Fibroblast of lung (primary cell): ENCODE data around the gene ZNF76. TPM values are rescaled to one million over a fixed set of nuclear protein-coding genes. Genes with fewer than 3 reads are reported as not detected.

ENCODE experiments used
- DNase-seq, 2 donors: peaks; one replicate each; pipeline versions ENCODE4 v3.0.0 to v3.0.0-alpha.2; 2010; ENCODE audit warnings: low read depth in 2 of 2
- H2AFZ ChIP-seq: 2 replicates; pipeline ENCODE4 v1.5.1; 2012; ENCODE audit warnings: low read length, control low read depth, inconsistent platforms
- H3K27ac ChIP-seq: 2 replicates; pipeline ENCODE4 v1.5.1; 2011; ENCODE audit warnings: low read length, control low read depth; ENCODE audit not compliant: insufficient read depth
- H3K27me3 ChIP-seq: 2 replicates; pipeline ENCODE4 v1.5.1; 2011; ENCODE audit warnings: mild to moderate bottlenecking, low read length; ENCODE audit not compliant: control insufficient read depth, insufficient read depth
- H3K36me3 ChIP-seq: 2 replicates; pipeline ENCODE4 v1.5.1; 2011; ENCODE audit warnings: low read length; ENCODE audit not compliant: control insufficient read depth, insufficient read depth
- H3K4me1 ChIP-seq: 2 replicates; pipeline ENCODE4 v1.5.1; 2011; ENCODE audit warnings: low read length; ENCODE audit not compliant: control insufficient read depth, insufficient read depth; ENCODE audit errors: extremely low read depth
- H3K4me2 ChIP-seq: 2 replicates; pipeline ENCODE4 v1.5.1; 2011; ENCODE audit warnings: low read length, control low read depth; ENCODE audit not compliant: insufficient read depth; ENCODE audit errors: extremely low read depth
- H3K4me3 ChIP-seq, 4 experiments: fragments of 200-600 bp in 1 of 4; sonication (generic) in 1 of 4; replicated peaks in 1 of 4; 2 replicates each; pipeline ENCODE4 v1.5.1; 2011 to 2016; ENCODE audit warnings: low read length in 4 of 4, low read depth in 3 of 4, mild to moderate bottlenecking in 3 of 4, control low read depth in 2 of 4, inconsistent platforms in 1 of 4, mixed read lengths in 1 of 4; ENCODE audit not compliant: insufficient read depth in 1 of 4; ENCODE audit errors: control extremely low read depth in 1 of 4
- H3K79me2 ChIP-seq: 2 replicates; pipeline ENCODE4 v1.5.1; 2012; ENCODE audit warnings: mild to moderate bottlenecking, low read length, inconsistent platforms; ENCODE audit not compliant: control insufficient read depth, insufficient read depth
- H3K9ac ChIP-seq: 2 replicates; pipeline ENCODE4 v1.5.1; 2011; ENCODE audit warnings: mild to moderate bottlenecking, low read length, control low read depth; ENCODE audit not compliant: insufficient read depth
- H3K9me3 ChIP-seq: 2 replicates; pipeline ENCODE4 v1.5.1; 2012; ENCODE audit warnings: low read depth, low read length; ENCODE audit not compliant: control insufficient read depth, insufficient read depth
- H4K20me1 ChIP-seq: 2 replicates; pipeline ENCODE4 v1.5.1; 2011; ENCODE audit warnings: low read length; ENCODE audit not compliant: control insufficient read depth, insufficient read depth; ENCODE audit errors: extremely low read depth
- EZH2 ChIP-seq: IDR thresholded peaks from 2 replicates; pipeline ENCODE4 v1.5.1; 2012; ENCODE audit warnings: low read length, control low read depth, mild to moderate bottlenecking; ENCODE audit errors: missing control alignments
- polyA plus RNA-seq, 2 donors: library from polyadenylated mRNA; depleted of rRNA in 1 of 2; stranded (reverse) in 1 of 2; unstranded in 1 of 2; fragments of >200 nt; gene quantifications; 2 replicates each; pipeline ENCODE4 v1.2.1, GENCODE V29; 2011 to 2012; ENCODE audit warnings: missing spikeins in 1 of 2
- total RNA-seq: library from RNA; depleted of rRNA; stranded (reverse); fragments of >200 nt; gene quantifications from 2 replicates; pipeline ENCODE4 v1.2.1, GENCODE V29; 2014
- TF ChIP-seq, protein P1 (sequence below), 2 donors: IDR thresholded peaks in 1 of 2; conservative IDR thresholded peaks in 1 of 2; 1 replicate in 1 of 2; 2 replicates in 1 of 2; pipeline ENCODE4 v1.5.1; 2011 to 2012; ENCODE audit warnings: low read length in 2 of 2, control low read depth in 1 of 2, inconsistent platforms in 1 of 2, low read depth in 1 of 2, mild to moderate bottlenecking in 1 of 2

Gene ZNF76
- total and polyA plus RNA-seq, 2 donors (not counting 1 experiment from before 2014, with no cell fraction given) = 9.6 to 19.5 TPM

DNA sequence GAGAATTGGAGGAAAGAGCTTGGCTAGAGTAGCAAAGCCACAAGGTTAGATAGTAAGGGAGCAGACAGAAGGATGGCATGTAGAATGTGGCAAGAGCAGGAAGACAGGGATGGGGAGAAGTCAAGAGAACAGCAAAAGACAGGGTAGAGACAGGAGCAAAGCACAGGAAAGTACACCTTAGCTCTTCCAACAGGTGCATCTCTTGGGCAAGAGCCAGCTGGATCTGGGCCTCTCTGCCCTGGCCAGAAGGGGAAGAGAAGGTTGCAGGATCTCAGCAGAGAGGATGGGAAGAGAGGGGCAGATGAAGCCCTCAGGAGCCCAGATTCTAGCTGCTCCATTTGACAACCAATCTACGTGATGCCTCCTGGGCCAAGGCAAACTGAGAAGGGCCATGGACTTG is 29.0 kb upstream of the ZNF76 start:
- Histone ChIP-seq H3K4me1 (no peaks in the 10 kb centered on the region), H3K27ac (no peak overlapping the region), H4K20me1 (no peaks in the 10 kb centered on the region), H3K9me3 (no peaks in the 10 kb centered on the region), H3K27me3 (no peaks in the 10 kb centered on the region), H3K9ac (no peak overlapping the region), H3K36me3 (no peaks in the 10 kb centered on the region), H3K4me3 (no peak overlapping the region), H3K4me2 (no peak overlapping the region), H2AFZ (no peak overlapping the region), H3K79me2 (no peaks in the 10 kb centered on the region)
- no peak for TF ChIP-seq EZH2
- TF ChIP-seq, protein P1, sequence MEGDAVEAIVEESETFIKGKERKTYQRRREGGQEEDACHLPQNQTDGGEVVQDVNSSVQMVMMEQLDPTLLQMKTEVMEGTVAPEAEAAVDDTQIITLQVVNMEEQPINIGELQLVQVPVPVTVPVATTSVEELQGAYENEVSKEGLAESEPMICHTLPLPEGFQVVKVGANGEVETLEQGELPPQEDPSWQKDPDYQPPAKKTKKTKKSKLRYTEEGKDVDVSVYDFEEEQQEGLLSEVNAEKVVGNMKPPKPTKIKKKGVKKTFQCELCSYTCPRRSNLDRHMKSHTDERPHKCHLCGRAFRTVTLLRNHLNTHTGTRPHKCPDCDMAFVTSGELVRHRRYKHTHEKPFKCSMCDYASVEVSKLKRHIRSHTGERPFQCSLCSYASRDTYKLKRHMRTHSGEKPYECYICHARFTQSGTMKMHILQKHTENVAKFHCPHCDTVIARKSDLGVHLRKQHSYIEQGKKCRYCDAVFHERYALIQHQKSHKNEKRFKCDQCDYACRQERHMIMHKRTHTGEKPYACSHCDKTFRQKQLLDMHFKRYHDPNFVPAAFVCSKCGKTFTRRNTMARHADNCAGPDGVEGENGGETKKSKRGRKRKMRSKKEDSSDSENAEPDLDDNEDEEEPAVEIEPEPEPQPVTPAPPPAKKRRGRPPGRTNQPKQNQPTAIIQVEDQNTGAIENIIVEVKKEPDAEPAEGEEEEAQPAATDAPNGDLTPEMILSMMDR (conservative IDR thresholded peaks at IDR 0.05 in 1 of 2, IDR thresholded peaks at IDR 0.05 in 1 of 2; ENCODE audit: low read depth in 1 of 2, low read length in 2 of 2) = no peak
- no peak for DNase-seq

DNA sequence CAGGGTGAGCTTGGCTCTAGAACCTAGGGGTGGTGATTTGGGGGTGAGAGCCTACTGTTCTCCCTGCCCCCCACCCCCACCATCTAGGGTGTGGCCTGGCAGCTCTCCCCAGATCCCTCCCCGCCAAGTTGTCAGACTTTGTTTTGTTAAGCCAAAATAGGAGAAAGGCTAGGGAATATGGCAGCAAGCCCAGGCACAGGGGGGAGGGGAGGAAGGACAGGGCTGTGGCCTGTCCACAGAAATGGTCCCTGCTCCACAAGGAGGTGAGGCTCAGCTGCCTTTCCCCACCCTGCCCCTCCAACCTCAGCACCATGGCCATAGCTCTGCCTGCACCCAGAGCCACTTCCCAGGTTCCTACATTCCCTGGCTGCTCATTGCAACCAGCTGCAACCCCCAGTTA is 28.6 kb upstream of the ZNF76 start:
- H3K27ac ChIP-seq = no peak overlapping the region
- no peaks in the 10 kb centered on the region for H3K4me1 ChIP-seq
- H3K79me2 ChIP-seq = no peaks in the 10 kb centered on the region
- no peaks in the 10 kb centered on the region for H3K27me3 ChIP-seq
- no peaks in the 10 kb centered on the region for H3K9me3 ChIP-seq
- H3K36me3 ChIP-seq = no peaks in the 10 kb centered on the region
- H3K4me2 ChIP-seq = no peak overlapping the region
- no peak overlapping the region for H3K9ac ChIP-seq
- no peak overlapping the region for H2AFZ ChIP-seq
- no peak overlapping the region for H3K4me3 ChIP-seq
- peak in 1 of 2 donors; percentile 37 for DNase-seq
- H4K20me1 ChIP-seq = no peaks in the 10 kb centered on the region
- TF ChIP-seq, protein P1 (conservative IDR thresholded peaks at IDR 0.05 in 1 of 2, IDR thresholded peaks at IDR 0.05 in 1 of 2; ENCODE audit: low read depth in 1 of 2, low read length in 2 of 2) = no peak
- TF ChIP-seq EZH2 = no peak

GRCh38 chr6:35231563-35231962 is 28.0 kb upstream of the ZNF76 start:
- H3K9me3 ChIP-seq = no peaks in the 10 kb centered on the region
- no peaks in the 10 kb centered on the region for H4K20me1 ChIP-seq
- DNase-seq = no peak
- H3K36me3 ChIP-seq = no peaks in the 10 kb centered on the region
- no peak overlapping the region for H3K9ac ChIP-seq
- H3K4me2 ChIP-seq = no peak overlapping the region
- no peaks in the 10 kb centered on the region for H3K79me2 ChIP-seq
- no peak overlapping the region for H3K27ac ChIP-seq
- H2AFZ ChIP-seq = no peak overlapping the region
- H3K4me1 ChIP-seq = no peaks in the 10 kb centered on the region
- H3K27me3 ChIP-seq = no peaks in the 10 kb centered on the region
- H3K4me3 ChIP-seq = no peak overlapping the region
- TF ChIP-seq, protein P1 (conservative IDR thresholded peaks at IDR 0.05 in 1 of 2, IDR thresholded peaks at IDR 0.05 in 1 of 2; ENCODE audit: low read depth in 1 of 2, low read length in 2 of 2) = no peak
- TF ChIP-seq EZH2 = no peak
